Retinal pigment epithelial cell (primary cell): ENCODE data around the gene RPTOR.

ENCODE experiments used
- DNase-seq: peaks from one replicate; pipeline ENCODE4 v3.0.0-alpha.2; 2010; ENCODE audit warnings: low read depth
- H3K4me3 ChIP-seq: 2 replicates; pipeline ENCODE4 v1.5.1; 2011; ENCODE audit warnings: mild to moderate bottlenecking, low read length, control low read depth, moderate library complexity
- CTCF ChIP-seq: conservative IDR thresholded peaks from 2 replicates; pipeline ENCODE4 v1.5.1; 2011; ENCODE audit warnings: low read depth, low read length, control low read depth, inconsistent platforms

Gene RPTOR

DNA sequence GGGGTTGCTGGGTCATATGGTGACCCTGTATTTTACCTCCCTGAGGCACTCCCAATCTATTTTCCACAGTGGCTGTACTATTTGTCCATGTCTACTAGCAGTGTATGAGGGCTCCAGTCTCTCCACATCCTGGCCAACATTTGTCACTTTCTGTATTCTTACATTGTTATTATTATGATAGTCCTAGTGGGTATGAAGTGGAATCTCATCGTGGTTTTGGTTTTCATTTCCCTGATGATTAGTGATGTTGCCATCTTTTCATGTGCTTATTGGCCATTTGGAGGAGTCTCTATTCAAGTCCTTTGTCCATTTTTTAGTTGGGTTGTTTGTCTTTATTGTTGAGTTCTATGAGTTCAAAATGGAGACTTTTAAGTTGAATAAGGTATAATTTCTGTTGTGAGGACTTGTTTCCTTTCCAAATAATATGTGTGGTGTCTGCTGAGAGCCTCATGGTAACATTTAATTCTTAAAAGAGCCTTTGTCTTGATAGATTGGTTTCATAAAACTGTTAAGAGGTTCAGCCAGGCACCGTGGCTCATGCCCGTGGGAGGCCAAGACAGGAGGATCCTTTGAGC is 108.2 kb downstream of the RPTOR start:
- DNase-seq = no peak
- no peak for TF ChIP-seq CTCF
- H3K4me3 ChIP-seq = no peak overlapping the region

DNA sequence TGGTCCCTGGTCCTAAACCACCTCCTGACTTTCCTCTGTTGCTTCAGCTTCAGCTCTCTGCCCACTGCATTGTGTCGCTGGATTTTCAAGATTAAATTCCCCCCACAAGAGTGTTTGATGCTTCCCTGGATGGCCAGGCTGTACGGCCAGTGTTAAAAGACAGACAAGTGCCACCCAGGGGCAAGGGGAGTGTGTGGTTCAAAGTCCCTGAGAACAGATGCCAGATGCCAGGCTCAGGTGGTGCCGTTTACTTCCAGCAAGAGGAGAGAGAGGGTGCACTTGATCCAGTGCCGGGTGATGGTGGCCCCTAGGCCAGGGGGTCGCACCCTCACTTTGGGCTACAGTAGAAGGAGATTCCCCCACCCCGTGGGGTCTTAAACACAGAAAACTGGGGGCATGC is 109.2 kb downstream of the RPTOR start:
- no peak overlapping the region for H3K4me3 ChIP-seq
- no peak for TF ChIP-seq CTCF
- DNase-seq = no peak

GRCh38 chr17:80655608-80656007 is 111.0 kb downstream of the RPTOR start:
- no peak overlapping the region for H3K4me3 ChIP-seq
- no peak for DNase-seq
- TF ChIP-seq CTCF = no peak

GRCh38 chr17:80656590-80656989 is 112.0 kb downstream of the RPTOR start:
- TF ChIP-seq CTCF = no peak
- DNase-seq = no peak

GRCh38 chr17:80657561-80657960 is 112.9 kb downstream of the RPTOR start:
- no peak overlapping the region for H3K4me3 ChIP-seq
- DNase-seq = no peak
- TF ChIP-seq CTCF = no peak

More at GRCh38 chr17:80656590-80656989, 112.0 kb downstream of the RPTOR start:
- H3K4me3 ChIP-seq = no peak overlapping the region

GRCh38 chr17:80658821-80659220 is 114.2 kb downstream of the RPTOR start:
- TF ChIP-seq CTCF = no peak
- no peak overlapping the region for H3K4me3 ChIP-seq
- DNase-seq = no peak

DNA sequence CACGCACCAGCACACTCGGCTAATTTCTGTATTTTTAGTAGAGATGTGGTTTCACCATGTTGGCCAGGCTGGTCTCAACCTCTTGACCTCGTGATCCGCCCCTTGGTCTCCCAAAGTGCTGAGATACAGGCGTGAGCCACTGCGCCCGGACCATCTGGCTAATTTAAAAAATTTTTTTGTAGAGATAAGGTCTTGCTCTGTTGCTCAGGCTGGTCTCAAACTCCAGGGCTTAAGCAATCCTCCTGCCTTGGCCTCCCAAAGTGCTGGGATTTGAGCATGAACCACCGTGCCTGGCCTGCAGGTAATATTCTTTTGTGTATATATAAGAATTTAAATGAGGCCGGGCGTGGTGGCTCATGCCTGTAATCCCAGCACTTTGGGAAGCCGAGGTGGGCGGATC is 115.0 kb downstream of the RPTOR start:
- no peak for DNase-seq
- TF ChIP-seq CTCF = no peak
- H3K4me3 ChIP-seq = no peak overlapping the region
